Measurements from ENCODE around the gene PXT1. TPM values are rescaled to one million over a fixed set of nuclear protein-coding genes. Genes with fewer than 3 reads are reported as not detected.

The PXT1 gene
- total and polyA plus RNA-seq, 9 of the 15 experiments (the other 6 are each of a cell fraction or from before 2014, with no cell fraction given), result 0.09 to 0.11 (median 0.10) TPM; not detected in 5

DNA sequence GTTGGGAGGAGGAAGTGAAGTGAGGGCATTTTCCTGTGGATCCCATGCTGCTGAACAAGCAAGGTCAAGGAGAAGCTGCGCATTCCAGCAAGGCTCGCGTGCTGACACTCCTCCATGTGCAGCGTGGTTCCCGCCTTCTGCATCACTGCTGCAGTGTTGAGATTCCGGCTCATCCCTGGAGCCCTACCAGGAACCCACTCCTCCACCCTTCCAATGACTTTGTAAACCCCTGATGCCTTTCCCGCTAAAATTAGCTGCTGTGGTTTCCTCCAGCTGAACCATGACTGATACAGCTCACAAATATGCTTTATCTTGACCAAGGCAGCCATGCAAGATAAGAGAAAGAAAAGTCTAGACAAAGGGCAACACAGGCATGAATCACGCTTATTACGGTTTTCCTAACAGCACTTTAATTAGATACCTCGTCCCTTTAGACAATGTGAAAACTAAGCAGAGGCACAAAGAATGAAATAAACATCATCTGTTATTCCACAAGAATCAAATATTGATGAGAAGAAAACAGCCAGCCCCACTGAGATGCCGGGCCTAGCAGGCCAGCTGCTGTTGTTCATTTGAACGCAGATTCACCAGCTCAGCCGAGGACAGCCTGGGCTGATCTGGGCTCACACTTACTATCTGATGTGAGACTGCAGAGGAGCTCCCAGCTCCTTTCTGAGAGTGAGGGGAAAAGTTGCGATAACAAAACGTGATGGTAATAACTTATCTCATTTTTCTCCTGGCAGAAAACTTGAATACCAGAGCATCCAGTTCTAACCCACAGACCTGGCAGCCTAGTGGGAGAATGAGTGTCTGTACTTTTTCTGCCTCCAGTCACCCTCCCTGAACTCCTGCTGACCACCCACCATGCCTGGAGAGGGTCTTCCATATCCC lies 91.7 kb downstream of the PXT1 start (continued):
- TF ChIP-seq FOXA3 (CRISPR knock-in tag; conservative IDR thresholded peaks at IDR 0.05 in 1 of 2, IDR thresholded peaks at IDR 0.05 in 1 of 2), result peak in 1 of 2 experiments; percentile 78; a peak in 3 of 4 replicates
- TF ChIP-seq RFX7 (CRISPR knock-in tag; IDR thresholded peaks at IDR 0.05), result no peak
- TF ChIP-seq NR2C2 (CRISPR knock-in tag; IDR thresholded peaks at IDR 0.05), result no peak
- peak; percentile 32; the same call in 1 of the 2 replicates for TF ChIP-seq NR2C2 (tag; IDR thresholded peaks at IDR 0.05)
- TF ChIP-seq SIX5 (IDR thresholded peaks at IDR 0.05; ENCODE audit: borderline replicate concordance in 1 of 2, insufficient read depth in 1 of 2, low read depth in 1 of 2, low read length in 2 of 2), result no peak
- TF ChIP-seq ZFP30 (CRISPR knock-in tag; IDR thresholded peaks at IDR 0.05; ENCODE audit: borderline replicate concordance), result no peak
- no peak for TF ChIP-seq POLR2G (IDR thresholded peaks at IDR 0.05; ENCODE audit: low read depth, low read length)
- no peak for TF ChIP-seq ZFP1 (CRISPR knock-in tag; IDR thresholded peaks at IDR 0.05)
- TF ChIP-seq NCOR1 (IDR thresholded peaks at IDR 0.05), result peak; percentile 97
- peak; percentile 58; the same call in 1 of the 2 replicates for TF ChIP-seq ZFPM2 (CRISPR knock-in tag; IDR thresholded peaks at IDR 0.05)
- TF ChIP-seq, protein P1, sequence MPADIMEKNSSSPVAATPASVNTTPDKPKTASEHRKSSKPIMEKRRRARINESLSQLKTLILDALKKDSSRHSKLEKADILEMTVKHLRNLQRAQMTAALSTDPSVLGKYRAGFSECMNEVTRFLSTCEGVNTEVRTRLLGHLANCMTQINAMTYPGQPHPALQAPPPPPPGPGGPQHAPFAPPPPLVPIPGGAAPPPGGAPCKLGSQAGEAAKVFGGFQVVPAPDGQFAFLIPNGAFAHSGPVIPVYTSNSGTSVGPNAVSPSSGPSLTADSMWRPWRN (IDR thresholded peaks at IDR 0.05; ENCODE audit: low read depth), result peak; percentile 97
- TF ChIP-seq, protein P2, sequence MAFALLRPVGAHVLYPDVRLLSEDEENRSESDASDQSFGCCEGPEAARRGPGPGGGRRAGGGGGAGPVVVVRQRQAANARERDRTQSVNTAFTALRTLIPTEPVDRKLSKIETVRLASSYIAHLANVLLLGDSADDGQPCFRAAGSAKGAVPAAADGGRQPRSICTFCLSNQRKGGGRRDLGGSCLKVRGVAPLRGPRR (CRISPR knock-in tag; IDR thresholded peaks at IDR 0.05), result no peak
- TF ChIP-seq ELF1 (tag; IDR thresholded peaks at IDR 0.05), result no peak
- no peak for TF ChIP-seq HNRNPL (IDR thresholded peaks at IDR 0.05; ENCODE audit: low read depth, low read length)
- TF ChIP-seq, protein P3, sequence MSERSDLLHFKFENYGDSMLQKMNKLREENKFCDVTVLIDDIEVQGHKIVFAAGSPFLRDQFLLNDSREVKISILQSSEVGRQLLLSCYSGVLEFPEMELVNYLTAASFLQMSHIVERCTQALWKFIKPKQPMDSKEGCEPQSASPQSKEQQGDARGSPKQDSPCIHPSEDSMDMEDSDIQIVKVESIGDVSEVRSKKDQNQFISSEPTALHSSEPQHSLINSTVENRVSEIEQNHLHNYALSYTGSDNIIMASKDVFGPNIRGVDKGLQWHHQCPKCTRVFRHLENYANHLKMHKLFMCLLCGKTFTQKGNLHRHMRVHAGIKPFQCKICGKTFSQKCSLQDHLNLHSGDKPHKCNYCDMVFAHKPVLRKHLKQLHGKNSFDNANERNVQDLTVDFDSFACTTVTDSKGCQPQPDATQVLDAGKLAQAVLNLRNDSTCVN (CRISPR knock-in tag; IDR thresholded peaks at IDR 0.05), result no peak
- TF ChIP-seq ZBTB49 (CRISPR knock-in tag; IDR thresholded peaks at IDR 0.05; ENCODE audit: borderline replicate concordance), result no peak
- no peak for TF ChIP-seq HIVEP1 (CRISPR knock-in tag; IDR thresholded peaks at IDR 0.05)
- no peak for TF ChIP-seq YY1 (IDR thresholded peaks at IDR 0.05; ENCODE audit: borderline replicate concordance in 1 of 3, control insufficient read depth in 1 of 3, extremely low read depth in 1 of 3, insufficient read depth in 3 of 3, insufficient read length in 1 of 3, insufficient replicate concordance in 2 of 3, low read depth in 1 of 3, low read length in 2 of 3)
- peak; percentile 43; the same call in 1 of the 2 replicates for TF ChIP-seq BACH1 (tag; IDR thresholded peaks at IDR 0.05)
